Activated CD8-positive, alpha-beta memory T cell treated with anti-CD3 and anti-CD28 coated beads for 4 hours (primary cell): ENCODE data around the gene ADH4.
"Not testable (repeated sequence)": the region's sequence is repeated elsewhere in the genome, so short reads cannot be mapped to it uniquely, and the experiment has no call there.

Source experiments
- DNase-seq, 2 donors: peaks; one replicate each; pipeline ENCODE4 v3.0.0-alpha.2; 2020; ENCODE audit warnings: low read depth in 2 of 2

ADH4 gene

DNA sequence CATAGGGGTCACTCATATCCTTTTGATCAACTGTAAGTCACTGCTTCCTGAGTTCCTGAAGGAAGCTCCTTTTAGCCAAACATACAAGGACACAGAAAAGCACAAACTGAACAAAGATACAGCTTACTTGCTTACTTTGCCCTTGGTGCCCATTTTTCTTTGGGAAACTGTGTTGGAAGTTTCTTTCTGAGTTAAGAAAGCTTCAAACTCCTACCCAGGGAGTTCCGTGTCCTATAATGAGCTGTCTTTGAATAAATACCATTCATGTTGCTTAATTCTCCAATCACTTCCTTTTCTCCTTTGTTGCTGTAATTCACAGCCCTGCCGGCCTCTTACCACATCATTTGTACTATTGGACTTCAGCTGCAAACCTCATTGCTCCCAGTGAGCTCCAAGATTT is at the start of gene ADH4:
TSS of gene ADH4 (minus strand) at position 228 of the 400 bp plus-strand sequence. CDS start at position 153, 75 bp downstream.
- DNase-seq: no peak

DNA sequence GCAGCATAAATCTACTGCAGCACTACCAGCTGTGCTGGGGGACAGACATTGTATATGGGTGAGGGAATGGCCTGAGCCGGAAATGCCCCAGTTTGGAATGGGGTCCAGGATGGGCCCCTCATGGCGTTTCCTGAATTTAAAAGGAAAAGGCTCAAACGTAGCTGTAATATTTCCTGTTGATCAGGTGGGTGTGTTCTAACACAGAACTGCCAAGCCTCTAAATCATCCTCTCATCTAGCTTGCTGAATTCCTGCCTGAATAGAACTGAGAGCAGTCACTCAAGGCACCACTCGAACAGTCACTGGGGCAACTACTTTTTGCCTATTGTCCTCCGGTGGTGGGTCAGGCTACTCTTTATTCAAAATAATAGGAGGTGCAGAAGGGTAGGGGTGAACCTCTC is 46.2 kb upstream of the ADH4 start:
- DNase-seq: no peak

DNA sequence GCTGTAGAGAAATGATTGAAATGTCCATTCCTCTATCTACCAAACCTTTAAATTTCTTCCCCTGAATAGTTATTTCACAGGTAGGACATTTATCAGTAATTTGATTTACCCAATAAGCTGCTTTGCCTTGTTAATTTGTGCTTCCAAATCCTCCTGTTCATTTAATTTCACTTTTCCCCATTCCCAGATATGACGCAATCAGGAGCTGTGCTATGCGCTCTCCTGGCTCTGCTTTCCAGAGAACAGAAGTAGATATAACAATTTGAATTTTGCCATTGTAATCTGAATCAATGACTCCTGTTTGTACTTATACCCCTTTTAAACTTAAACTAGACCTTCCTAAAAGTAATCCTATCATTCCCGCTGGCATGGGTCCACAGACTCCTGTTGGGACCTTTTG is 45.8 kb upstream of the ADH4 start:
- not testable (repeated sequence) for DNase-seq

DNA sequence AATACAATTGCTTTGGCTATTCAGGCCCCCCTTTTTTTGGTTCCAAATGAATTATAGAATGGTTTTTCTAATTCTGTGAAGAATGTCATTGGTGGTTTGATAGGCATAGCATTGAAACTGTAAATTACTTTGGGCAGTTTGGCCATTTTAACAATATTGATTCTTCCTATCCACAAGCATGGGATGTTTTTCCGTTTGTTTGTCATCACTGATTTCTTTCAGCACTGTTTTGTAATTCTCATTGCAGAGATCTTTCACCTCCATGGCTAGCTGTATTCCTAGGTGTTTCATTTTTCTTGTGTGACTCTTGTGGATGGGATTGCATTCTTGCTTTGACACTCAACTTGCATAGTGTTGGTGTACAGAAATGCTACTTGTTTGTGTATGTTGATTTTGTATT is 41.9 kb upstream of the ADH4 start:
- DNase-seq: no peak

DNA sequence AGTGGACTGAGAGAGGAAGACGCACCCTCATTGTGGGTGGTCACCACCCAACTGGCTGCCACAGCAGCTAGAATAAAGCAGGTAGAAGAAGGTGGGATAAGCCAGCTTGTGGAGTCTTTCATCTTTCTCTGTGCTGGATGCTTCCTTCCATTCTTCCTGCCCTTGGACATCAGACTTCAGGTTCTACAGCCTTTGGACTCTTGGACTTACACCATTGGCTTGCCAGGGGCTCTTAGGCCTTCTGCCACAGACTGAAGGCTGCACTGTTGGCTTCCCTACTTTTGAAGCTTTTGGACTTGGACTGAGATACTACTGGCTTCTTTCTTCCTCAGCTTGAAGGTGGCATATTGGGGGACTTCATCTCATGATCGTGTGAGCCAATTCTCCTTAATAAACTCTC is 41.5 kb upstream of the ADH4 start:
- no peak for DNase-seq

DNA sequence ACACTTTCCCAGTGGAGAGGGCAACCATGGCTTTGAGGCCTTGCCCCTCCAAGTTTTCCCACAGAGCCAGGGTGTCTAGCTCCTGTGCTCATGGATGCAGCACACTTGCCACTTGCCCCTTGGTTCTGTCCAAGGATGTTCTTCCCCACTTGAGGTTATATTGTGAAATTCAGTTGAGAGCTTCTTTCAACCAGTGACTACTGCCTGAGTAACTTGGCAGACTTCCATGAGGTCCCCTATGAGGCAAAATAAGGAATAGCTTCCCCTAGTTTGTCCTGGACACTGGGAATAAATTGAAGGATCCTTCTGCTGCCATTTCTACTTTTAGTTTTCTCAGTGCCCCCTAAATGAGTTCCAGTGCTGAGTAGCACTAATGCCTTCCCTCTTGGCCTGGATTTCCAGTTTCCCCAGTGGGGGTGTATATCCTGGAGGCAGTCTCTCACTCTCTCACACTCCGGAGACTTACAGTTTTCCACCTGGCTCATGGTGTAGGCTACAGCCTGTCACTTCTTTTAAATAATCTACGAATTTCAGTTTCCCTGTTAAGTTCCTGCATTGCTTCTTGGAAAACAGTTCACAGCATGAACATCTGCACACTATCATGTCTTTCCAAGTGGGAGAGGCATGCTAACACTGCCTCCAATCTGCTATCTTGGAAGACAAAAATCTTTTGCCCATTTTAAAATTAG is 36.4 kb upstream of the ADH4 start:
- no peak for DNase-seq

DNA sequence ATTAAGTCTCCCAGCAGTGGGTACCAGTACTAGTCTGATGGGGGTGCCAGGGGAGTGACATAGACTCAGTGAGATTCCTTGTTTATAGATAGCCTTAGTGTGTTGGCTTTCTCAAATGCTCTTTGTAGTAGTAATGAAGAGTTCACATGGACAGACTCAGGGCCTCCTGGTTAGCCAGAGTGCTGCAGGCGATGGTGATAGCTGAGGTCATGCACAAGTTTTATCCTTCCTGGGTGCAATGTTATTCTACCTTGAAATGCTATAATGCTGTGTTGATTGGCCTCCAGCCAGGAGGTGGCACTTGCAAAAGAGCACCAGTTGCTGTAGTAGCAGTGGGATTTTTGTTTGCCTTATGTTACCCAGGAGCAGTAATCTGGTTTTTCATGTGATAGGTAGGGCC is 35.5 kb upstream of the ADH4 start:
- DNase-seq: no peak

DNA sequence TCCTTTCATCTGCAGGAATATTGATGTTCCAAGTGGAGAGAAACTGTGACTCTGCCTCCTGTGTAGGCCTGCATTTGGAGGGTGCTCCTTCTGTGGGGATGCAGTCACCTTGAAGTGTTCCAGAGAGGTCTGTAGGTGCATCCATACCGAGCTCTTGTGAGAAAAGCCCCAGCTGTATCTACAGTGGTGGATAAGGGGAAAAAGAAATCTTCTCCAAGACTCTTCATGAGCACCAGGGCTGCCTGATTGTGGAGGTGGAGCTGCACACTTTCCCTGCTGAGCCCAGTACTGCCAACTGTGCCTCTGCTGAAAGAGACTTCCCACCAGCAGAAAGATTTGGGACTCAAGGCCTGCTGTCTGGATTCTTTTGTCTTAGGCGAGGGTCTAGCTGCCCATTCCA is 35.1 kb upstream of the ADH4 start:
- DNase-seq: no peak

DNA sequence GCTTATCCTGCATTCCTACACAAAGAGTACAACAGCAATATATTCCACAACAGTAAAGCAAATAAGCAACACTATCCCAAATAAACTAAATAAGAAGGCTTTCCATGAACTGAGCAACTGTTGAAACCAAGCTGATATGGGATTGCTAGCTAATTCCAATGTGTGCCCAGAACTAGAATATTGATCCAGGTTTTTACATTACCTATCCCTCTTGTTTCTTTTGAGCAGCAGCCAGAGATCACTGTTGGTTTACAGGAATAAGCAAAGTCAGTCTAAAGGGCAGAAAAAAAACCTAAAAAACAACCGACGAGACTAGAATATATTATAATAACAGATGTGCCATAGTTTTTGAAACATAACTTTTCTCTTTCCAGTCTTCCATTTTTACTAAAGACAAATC is 22.4 kb upstream of the ADH4 start:
- no peak for DNase-seq

DNA sequence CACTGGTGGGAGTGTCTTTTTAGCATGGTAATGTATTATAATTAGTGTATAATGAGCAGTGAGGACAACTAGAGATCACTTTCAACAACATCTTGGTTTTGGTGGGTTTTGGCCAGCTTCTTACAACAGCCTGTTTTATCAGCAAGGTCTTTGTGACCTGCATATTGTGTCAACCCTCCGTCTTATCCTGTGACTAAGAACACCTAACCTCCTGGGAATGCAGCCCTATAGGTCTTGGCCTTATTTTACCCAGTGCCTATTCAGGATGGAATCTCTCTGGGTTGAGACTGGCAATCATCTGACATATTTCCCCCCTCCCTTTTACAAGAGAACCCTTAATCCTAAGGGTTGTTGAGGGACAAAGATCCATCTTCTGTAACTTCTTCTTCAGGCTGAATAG is 21.9 kb upstream of the ADH4 start:
- no peak for DNase-seq

DNA sequence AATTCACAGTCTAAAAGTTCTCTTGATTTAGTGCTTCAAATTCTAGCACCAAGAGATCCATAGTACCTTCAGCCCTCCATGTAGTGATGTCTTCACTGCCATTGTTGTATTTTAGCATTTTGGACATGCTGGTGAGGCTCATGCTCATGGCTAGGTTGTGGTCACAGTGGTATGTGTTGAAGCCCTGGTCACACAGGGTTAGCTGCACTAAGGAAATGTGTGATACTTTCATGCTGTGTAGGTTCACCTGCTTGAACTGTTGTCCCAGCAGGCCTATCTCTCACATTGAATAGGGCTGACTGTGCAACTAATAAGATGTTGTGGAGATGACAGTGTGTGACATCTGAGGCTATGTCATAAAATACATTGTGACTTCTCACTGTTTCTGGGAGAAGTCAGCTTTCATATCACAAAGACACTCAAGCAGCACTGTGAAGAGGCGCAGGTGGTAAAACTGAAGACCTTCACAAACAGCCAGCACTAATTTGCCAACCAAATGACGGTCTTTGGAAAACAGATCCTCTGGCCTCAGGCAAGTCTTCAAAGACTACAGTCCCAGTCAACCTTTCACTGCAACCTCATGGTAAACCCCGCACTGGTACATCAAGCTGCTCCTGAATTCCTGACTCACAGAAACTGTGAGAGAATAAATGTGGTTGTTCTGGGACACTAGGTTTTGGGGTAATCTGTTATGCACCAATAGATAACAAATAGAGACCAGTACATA is 17.4 kb upstream of the ADH4 start:
- no peak for DNase-seq

DNA sequence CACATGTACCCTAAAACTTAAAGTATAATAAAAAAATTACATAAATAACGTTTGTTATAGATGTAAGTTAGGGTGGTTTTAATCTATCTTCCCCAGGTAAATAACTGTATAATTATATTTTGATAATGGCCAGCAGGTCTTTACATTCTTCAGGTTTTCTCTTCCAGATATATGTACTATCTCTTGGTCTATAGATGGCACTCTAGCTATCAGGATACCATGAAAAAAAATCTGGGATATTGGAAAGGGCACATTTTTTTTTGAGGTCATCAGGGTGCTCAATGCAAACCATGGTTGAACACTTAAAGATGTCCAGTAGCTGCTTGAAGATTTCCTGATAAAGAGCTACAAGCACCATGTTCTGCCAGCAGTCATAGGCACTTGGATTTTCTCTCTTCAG is 15.6 kb upstream of the ADH4 start:
- no peak for DNase-seq

DNA sequence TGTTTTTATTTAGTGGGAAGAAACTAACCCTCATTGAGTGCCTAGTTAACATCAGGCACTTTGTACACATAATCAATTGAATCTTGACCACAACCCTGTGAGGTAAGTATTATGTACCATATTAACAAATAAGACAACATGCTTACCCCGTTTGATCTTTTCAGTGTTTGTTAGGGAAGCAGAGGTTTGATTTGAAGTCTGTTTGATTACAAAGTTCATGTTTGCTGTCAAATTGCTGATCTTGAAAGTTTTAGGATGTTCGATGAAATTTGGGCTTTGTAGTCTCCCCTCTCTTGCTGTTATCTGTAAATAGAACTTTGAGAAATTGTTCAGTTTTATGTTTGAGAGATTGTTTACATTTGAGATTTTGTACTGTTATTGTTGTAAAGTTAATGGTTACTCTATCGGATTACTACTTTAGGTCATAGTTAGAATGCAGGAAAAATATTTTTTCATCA is 13.4 kb upstream of the ADH4 start:
- no peak for DNase-seq

DNA sequence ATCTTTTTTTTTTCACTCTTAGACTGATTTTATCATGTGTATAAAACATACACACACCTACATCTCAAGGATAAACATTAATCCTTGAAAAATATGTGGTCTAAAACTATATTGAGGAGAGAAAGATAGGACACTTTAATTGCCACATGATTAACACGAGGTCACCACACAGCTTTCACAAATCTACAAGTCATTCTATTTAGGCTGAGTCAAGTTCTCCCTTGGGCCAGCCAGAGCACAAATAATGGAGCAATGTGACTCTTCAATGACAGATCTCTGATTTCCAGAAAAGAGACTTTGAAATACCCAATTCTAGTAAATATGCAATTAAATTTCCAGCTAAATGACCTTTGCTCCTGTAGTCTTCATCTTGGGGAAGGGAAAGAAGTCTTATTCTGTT is 12.9 kb upstream of the ADH4 start:
- DNase-seq: no peak

DNA sequence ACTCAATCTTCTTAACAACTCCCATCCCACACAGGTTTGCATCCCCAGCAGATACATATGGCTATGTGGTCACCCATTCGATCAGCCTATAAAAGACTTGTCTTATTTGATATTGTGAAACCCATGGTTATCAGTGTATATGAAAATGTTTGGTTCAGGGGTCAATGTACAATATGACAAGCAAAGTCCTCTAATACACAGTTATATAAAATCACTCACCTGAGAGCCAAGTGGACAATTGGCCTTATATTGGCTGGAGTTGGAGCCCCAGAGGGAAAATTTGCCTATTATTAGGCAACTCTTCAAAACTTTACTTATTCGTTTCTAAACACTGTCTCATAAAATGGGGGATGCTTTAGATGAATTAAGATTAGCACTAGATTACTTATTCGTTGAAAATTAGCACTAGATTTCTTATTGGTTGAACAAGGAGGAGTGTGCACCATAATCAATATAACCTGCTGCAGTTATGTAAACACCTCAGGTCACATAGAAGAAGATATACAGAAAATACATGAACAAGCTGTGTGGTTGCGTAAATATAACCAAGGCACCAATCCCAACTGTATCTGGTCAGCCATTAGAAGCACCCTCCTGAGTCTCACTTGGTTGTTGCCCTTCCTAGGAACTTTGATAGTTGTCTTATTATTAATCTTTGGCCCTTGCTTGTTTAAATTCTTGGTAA is 10.7 kb upstream of the ADH4 start:
- DNase-seq: no peak

DNA sequence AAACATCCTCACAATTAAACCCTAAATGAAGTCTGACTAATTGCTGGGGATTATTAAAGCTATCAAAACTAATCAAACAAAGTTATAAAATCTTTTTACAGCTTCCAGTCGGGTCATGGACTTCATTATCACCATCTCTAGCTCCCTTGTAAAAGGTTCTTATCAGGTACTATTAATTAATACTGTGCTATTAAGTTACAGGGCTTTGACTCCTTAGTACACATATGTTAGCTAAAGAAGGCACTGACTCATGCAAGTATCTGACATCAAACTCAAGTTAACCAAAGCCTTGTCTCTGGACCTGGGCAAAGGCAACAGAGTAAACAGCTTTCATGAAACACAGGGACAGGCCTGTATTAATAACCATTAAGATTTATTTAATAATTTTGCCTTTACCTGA is 7.9 kb upstream of the ADH4 start:
- no peak for DNase-seq

DNA sequence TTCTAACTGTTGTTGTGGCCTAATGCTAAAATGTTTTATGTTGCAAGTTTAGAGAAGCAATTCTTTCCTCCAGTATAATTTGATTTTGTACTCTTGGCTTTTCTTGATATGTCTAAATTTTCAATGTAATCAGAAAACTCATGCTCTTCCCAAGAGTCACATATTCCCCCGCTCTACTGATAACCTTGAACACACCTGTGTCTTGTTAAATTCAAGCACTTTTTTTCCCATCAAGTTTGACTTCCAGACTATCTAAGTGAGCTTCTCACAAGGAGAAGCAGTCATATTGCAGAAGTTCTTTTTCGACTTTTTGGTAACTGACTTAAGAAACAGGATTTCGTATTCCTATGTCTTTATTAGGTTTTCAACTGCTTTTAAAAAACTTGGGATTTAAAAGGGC is 7.4 kb upstream of the ADH4 start:
- no peak for DNase-seq

DNA sequence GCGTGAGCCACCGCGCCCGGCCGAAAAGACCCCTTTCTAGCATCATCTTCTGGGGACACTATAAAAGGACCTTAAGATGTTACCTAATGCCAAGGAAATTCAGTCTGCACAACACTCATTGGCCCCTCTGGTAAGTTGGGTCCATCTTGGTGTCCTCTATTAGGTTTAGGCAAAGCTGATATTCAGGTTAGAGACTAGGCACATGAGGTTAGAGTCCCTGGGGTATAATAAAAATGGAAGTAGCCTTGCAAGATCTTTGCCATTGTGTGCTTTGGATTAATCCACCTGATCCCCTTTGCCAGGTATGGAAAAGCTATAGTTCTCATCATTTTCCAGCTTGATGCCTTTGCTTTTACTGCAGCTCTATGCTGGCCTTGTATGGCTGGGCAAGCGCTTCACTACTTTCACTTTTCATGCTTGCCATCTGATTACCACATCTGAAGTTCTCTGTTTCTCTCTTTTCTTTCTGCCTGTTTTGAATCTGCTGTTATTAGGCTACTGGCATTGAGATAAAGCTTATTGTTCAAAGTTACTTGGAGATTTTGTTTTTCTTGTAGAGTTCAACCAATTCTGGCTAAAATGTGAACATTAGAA is 5.4 kb upstream of the ADH4 start:
- no peak for DNase-seq

DNA sequence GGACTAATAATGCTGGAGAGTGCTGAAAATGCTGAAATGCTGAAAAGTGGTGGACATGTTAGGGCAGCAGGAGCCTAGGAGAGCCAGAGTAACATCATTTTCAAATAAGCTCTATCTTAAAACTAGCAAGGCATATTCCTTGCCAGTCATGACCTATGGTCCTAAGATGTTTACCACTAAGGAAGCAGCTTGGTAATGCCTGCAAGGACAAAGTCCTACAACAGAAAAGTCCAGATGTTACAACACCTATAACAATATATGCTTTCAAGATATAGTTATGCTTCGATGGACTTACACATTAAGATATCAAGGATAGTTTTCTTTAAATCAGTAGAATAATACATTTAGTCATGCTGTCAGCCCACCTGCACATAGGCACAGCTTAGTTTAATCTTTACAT is 4.5 kb upstream of the ADH4 start:
- no peak for DNase-seq

DNA sequence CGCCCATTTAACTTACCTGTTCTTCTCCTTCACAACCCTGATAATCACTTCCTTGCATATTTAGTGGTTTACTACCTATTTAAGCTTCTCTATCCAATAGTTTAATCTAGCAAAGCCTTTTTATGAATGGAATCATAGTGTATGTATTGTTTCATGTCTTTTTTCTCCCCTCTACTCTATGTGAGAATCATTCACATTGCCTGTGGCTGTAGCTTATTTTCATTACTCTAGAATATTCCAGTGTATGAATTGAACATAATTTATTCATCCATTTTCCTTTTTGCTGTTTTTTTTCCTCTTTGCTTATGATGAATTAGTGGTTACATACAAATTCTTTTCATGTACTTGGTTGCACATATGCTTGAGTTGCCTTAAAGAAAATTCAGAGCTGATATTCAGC is 490 bp upstream of the ADH4 start:
- DNase-seq: no peak

DNA sequence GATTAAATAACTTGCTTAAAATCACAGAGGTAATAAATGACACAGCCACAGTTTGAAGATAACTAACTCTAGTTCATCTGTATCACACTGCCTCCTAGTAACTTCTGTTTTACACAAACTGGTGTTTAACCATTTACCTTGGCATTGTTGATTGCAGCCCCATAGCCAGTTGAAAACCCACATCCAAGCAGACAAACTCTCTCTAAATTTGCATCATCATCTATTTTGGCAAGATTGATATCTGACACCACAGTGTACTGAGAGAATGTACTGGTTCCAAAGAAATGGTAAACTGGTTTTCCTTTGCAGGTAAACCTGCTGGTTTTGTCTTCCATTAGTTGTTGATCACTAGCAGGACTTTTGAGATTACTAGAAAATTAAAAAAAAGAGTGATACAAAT is 7.8 kb downstream of the ADH4 start:
- no peak for DNase-seq

DNA sequence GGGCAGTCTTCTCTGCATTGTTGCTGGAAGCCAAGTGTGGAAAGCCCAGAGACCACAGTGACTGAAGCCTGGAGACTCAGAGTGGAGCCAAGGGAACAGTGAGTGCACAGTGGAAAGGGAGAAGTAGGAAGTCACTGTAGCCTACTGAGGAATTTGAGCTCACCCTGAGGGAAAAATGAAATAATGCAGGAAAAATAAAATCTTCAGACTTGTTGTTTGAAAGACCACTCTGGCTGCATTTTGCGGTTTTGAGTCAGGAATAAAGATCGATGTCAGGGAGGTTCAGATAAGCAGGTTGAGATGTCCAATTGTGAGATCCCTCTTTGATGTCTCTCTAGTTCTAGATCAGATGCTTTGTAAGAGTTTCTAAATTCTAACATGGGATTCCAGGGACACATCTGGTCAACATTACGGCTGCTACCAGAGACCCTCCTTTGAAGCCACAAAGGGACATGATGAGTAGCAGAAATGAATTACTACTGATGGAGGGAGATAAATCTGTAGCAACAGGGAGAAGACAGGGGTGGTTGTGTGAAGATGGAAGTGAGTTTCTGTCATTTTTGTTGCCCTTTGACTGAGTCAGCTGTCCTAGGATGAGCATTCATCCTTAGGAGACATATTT is 8.4 kb downstream of the ADH4 start:
- DNase-seq: no peak
